Fibroblast of skin of left quadriceps (primary cell): Measurements from ENCODE around the gene FCER1G.
A peak's percentile ranks its signal among the peaks of the same experiment; 100 is the strongest.

ENCODE experiments used
- DNase-seq, 2 experiments: peaks; one replicate each; pipeline ENCODE4 v3.0.0-alpha.2; 2013; ENCODE audit warnings: low read depth in 2 of 2

Gene FCER1G

DNA sequence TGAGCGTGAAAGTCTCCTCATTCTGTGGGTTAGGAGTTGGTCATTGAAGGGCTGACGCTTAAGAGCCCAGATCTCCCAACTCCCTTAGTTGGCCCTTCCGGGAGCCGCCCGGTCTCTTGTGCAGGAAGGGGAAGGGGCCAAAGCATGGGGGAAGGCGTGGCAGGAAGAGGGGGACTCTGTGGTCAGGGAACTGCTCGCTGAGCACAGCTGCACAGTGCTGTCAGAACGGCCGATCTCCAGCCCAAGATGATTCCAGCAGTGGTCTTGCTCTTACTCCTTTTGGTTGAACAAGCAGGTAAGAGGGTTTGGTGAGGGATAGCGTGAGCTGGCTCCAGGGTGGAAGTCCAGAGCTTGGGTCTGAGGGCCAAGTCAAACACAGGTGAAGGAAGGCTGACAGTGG is at the start of gene FCER1G:
TSS of gene FCER1G (plus strand) at position 220 of the 400 bp plus-strand sequence. CDS start at position 247, 27 bp downstream.
- no peak for DNase-seq

DNA sequence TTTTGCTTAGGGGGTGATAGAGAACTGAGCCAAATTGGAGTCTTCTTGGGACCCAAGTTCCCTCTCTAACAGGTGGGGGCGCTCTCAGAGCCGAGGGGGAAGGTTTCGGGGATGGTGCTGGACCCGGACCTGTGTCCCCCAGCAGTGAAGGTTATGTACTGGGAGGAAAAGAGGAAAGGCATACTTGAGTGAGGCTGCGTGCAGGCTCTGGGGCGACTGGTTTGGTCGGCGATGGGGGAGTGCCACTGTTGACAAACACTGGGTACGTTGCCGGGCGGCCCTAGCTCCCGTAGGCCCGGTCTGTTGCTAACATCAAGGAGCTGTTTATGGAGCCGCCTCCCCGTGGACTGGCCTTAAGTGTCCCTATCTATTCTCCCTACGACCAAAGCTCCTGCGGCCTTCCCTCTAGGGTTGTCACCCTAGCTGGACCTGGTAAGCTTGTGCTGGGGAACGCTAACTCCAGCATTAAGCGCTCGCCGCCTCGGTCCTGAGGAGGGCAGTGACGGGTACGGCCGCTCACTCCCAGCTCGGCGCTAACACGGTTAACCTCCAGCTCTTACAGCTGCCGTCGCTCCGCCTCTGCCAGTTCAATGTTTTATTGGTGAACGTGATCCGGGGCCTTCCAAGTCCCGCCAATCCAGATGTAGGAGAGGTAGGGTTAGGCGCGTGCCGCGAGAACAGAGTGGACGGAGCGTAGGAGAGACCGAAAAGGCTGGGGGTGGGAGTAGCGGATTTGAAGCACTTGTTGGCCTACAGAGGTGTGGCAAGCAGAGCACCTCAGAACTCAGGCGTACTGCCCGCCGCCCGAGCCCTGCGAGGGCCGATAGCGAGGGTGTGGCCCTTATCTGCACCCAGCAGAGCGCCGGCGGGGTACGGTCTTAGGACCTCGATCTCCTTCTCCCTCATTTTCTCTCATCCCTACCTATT is 49.1 kb upstream of the FCER1G start, which contains the start of gene PPOX:
TSS of gene PPOX (plus strand) at position 685 of the 927 bp plus-strand sequence. CDS start 422 bp downstream, outside the sequence.
- peak; percentile 91 to 93 for DNase-seq

DNA sequence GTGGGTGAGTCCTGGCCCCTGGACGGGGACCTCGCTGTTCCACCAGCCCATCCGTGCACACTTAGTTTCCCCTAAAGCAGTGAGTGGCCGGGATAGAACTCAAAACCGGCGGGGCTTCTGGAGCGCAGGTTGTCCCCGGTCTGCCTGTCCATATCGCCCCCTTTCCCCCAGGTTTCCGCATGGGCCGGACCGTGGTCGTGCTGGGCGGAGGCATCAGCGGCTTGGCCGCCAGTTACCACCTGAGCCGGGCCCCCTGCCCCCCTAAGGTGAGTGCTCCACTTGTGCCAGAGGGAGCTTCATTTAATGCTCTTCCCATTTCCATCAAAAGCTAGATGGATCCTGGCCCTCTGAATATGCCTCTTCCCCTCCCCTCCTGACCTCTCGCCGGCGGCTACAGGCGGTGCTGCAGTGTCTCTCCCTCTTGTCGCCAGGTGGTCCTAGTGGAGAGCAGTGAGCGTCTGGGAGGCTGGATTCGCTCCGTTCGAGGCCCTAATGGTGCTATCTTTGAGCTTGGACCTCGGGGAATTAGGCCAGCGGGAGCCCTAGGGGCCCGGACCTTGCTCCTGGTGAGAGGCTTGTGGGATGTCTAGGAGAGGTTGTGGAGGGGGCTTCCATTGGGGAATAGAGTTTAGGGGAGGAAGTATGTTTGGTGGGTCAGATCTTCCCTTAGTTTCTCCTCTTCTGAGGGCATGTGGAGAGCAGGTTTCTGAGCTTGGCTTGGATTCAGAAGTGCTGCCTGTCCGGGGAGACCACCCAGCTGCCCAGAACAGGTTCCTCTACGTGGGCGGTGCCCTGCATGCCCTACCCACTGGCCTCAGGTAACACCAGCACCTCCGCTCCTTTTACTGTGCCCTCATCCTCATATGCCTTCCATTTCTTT is 48.2 kb upstream of the FCER1G start:
- no peak for DNase-seq

DNA sequence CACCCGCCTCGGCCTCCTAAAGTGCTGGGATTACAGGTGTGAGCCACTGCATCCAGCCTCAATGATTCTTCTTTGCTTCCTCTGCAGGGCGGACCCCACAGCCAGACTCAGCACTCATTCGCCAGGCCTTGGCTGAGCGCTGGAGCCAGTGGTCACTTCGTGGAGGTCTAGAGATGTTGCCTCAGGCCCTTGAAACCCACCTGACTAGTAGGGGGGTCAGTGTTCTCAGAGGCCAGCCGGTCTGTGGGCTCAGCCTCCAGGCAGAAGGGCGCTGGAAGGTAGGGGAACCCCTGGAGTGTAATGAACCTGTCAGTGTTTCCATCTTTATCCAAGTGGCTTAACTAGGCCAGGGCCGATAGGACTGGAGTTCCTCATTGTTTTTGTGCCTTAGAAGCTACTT is 46.2 kb upstream of the FCER1G start:
- DNase-seq, result no peak

DNA sequence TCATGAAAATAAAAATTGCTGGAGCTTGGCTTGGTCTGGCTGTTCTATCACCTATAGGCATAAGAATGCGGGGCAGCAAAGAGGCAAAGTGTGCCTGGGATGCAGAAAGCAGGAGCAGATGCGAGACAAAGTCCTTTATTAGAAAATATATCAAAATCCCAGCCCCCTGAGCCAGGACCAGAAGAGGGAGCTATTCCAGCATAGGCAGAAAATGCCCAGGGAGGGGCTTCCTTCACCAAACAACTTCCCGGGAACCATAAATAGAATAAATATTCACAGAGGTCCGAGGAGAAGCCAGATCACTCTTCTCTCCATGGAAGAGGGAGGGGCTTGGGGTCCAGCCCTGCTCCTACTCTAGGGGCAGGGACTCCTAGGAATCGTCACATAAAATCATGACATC is 43.9 kb upstream of the FCER1G start:
- no peak for DNase-seq

DNA sequence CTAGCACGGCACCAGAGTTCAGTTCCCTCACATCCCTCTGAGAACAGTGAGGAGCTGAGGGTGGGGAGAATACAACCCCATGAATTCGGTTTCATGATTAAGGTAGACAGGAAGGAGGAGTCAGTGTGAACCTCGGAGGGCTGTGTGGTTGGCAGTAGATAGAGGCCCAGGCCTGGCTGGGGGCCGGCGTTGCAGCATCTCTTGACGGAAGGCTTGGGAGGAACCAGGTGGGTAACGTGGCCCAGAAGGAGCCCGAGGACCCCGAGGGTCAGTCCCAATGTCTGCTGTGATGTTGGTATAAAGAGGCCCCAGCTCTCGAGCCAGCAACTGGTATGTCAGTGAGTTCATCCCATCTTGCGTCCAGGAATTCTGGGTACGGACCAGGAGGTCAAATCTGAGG is 43.4 kb upstream of the FCER1G start:
- no peak for DNase-seq

DNA sequence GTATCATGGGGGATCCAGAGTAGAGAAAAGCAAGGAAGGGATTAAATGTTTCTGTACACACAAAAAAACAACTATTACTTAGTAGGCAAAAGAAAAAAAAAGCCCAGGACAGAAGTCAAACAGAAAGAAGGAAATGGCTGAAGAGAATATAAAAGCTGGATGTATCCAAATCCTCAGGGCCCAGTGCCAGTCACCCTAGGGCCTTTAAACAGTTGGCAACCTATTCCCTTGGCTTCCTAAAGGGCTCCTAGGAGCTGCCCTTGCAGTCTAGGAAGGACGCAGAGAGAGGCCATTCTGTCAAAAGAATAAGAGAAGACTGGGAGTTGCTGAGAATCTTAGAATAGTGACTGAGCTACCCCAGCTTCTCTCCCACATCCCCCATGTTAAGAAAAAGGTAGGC is 42.7 kb upstream of the FCER1G start:
- DNase-seq, result no peak

DNA sequence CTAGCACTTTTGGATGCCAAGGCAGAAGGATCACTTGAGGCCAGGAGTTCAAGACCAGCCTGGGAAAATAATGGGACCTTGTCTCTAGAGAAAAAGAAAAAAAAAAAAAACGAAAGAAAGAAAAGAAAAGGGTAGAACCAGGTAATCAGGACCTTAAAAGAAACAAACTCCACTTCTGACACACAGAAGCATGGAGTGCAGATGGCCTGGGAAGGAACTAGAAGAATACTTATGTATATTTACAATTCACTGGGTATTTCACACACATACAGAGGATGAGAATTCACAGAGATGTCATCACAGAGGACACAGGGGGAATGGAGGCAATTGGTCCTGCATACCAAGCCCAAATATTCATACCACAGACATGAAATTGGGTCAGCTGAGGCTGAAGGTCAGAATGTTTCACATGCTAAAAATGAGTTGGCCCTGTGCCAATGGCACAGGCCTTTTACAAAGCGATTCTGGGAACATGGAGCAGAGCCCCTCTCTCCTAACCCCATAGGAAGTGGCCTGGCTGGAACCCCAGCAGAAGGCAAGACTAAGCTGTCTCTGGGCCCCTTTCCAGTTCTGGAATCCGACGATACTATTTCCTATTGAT is 42.2 kb upstream of the FCER1G start:
- peak; percentile 90 to 91 for DNase-seq

DNA sequence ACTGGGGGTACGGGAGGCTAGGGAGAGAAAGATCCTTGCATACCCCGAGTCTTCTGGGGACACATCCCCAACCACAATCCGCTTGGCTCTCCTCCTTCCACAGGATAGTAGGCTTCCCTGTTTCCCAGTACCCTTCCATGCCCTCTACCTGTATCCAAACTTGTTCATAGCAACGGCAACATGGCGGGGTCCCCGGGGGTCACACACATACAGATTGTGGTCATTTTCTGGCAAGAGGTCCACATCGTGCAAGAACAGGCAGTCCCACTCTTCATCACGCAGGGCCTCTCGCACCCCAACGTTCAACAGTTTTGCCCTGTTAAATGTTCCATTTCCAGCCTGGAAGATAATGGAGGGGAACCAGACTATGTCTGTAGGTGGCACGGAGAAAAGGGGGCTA is 41.4 kb upstream of the FCER1G start:
- DNase-seq, result no peak

DNA sequence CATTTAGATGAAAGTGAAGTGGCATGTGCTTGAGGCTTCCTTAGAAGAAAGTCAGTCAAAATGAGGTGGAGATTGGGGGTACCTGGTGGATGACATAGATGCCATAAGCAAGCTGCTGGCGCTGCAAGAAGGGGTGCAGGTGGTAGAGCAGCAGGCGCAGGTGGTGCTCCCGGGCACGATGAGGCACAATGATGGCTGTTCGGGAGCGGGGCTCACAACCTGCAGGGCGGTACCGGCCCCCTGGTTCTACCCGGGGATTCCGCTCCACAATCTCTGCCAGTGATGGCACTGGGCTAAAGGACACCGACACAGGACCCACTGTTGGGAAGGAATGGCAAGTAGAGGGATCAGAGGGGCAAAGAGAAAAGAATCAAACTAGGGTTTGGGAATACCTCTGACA is 40.2 kb upstream of the FCER1G start:
- DNase-seq, result no peak

DNA sequence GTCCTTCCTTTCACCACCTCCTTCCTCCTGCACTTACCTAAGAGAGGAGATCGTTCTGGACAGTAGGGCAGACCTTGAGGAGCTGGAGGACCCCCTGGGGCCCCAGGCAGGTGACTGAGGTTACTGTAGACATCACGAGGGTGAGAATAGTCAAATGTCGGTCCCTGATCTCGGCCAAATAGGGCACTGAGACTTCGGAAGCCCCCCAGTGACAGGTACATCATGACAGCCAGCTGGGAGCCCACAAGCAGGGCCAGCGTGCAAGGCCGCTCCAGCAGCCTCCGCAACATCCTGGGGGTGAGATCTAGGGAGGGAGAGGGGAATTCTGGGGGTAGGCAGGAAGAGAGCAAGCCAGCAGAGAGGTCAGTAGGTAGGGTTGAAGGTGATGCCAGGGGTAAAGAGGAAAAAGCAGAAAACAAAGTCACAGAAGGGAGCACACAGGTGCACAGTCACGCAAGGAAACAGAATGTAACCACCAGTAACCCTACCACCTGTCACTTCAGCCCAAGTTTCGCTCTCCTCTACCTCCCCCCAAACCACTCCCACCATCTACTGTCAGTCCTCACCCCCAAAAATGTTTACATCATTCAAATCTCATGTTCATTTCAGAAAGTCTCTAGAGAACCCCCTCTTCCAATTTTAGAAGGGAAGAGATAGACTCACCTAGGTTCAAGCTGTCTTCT is 39.2 kb upstream of the FCER1G start:
- DNase-seq, result no peak

DNA sequence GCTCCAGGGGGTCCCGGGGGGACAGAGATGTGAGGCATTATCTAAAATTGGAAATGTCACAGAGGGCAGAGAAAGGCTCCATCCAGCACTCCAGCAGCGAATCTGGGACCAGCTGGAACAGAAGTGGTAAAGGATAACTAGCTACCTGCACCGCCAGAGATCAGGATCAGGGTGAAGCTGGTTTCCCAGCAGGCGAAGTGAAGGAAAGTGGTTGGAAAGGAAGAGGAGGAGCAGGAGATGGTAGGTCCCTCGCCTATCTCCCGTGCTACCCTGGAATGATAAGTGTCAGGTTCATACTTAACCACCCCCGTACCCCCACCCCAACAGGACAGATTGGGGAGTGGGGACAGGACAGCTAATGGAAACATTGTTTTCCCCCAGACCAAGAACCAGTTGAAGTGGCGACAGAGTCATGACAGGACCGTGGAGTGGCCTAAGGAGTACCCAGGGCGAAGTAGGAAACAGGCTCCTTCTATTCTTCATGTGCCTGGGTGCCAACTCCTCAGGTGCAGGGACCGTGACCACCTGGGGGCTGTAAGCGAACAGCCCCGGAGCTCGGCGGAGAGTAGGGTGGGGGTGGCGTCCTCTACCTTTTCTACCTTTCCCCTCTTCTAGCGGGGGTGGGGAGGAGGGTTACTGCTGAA is 38.5 kb upstream of the FCER1G start:
- DNase-seq, result no peak

DNA sequence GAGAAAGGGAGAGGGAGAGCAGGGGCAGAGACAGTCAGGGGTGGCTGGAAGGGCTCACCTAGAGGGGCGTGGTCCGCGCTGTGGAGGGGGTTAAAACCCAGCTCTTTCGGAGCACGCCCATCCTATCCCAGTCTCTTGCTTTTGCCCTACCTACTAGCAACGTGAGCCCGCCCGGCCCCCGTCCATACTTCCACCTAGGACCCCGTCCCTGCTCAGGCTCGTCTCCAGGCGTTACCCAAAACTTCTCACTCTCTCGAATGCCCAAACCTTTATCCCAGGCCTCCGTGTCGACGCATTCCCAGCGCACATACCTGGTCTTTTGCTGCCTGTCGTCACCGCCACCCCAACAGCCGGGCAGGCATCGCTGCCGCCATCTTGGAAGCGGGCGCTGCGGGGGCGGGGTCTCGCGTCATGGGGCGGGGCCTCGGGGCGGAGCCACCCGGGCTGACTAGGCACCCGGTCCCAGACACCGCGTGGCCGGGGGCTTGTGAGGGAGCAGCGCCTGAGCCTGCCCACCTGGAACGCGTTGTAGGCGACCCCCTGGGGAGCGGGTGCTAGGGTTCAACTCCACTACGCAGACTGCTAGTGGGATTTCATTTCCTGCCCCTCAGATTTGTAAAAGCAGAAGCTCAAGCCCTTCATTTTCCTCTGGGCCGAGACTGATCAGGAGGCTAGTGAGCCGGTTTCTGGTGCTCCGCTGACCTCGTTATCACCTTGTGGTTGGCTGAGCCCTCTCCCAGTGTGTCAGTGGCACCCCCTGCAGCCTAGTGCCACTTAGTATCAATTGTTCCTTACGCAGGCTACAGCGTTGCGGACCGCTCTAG is 37.8 kb upstream of the FCER1G start, which contains the start of gene B4GALT3:
TSS of gene B4GALT3 (minus strand) at position 396 of the 824 bp plus-strand sequence. CDS start 1,447 bp downstream, outside the sequence.
- no peak for DNase-seq

DNA sequence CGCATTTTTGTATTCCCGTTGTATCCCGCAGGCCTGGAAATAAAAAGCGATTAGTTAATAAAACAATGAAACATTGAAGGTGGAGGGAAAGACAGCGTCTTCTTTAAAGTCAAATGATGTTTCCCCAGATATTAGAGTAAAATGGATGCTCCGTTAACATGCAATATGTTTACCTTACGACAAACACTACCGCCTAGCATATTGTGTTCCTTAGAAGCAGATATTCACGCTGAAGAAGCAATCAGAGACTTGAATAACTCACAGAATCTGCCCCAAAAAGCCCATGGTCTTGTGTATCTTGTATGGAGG is 37.2 kb upstream of the FCER1G start:
- DNase-seq, result no peak

DNA sequence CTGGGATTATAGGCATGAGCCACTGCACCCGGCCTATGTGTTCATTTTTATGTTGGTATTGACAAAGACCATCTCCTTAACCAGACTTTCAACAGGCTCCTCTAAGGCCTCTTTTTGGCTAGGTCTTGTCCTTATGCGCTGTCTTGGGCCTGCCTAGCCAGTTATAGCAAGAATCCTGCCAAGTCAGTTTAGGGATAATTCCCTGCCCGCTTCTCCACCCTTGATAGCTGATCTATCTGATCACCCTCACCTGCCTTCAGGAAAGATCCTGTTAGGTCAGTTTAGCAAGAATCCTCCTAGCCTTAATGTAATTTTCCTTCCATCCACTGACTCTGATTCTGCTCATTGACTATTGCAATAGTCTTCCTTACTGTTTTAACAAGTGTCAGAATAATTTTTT is 35.4 kb upstream of the FCER1G start:
- no peak for DNase-seq

DNA sequence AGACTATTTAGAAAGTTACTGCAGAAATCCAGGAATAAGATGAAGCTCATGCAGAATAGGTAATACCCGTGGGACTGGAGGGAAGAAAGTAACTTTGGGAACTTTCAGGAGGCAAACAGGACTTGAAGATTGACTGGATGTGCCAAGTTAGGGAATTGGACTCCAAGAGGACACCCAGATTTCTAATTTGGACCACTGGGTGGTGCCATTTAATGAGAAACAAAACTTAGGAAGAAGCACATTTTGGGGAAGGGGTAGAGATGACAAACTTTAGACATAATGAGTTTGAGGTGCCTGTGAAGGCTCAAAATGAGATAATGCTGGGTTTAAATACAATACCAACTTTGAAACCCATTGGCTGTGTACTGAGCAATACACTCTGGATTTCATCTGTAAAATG is 34.5 kb upstream of the FCER1G start:
- DNase-seq, result no peak

DNA sequence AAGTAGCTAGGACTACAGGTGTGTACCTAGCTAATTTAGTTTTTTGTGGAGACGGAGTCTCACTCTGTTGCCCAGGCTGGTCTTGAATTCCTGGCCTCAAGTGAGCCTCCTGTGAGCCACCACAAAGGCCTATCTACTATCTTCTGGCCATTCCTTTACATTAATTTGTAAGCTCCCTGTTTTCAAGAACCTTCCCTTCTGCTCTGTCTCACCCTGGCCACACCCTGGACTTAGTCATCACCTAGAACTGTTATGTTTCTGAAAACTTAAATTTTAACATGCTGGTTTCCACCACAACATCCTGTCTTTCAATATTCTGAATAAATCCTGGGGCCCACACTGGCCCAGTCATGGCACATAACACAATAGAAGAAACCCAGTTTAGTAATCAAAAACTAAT is 32.9 kb upstream of the FCER1G start:
- DNase-seq, result no peak

DNA sequence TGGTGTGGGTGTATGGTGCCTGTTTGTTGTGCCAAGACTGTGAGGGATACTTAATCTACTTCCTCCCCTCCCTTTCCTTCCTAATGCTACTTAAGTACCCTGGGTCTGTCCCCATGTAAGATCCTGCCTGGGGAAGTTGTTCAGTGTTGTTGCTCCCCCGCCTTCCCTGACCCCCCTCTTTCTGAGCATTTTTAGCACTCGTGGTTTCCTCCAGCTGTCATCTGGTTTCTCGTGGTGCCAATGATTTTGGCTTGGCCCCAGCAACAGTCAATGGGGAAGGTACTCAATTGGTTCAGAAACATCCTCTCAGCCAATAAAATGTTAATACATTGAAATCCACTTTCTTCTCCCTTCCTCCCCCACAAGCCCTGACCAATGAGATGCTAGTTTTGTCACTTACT is 29.8 kb upstream of the FCER1G start:
- DNase-seq, result peak; percentile 51 to 58

DNA sequence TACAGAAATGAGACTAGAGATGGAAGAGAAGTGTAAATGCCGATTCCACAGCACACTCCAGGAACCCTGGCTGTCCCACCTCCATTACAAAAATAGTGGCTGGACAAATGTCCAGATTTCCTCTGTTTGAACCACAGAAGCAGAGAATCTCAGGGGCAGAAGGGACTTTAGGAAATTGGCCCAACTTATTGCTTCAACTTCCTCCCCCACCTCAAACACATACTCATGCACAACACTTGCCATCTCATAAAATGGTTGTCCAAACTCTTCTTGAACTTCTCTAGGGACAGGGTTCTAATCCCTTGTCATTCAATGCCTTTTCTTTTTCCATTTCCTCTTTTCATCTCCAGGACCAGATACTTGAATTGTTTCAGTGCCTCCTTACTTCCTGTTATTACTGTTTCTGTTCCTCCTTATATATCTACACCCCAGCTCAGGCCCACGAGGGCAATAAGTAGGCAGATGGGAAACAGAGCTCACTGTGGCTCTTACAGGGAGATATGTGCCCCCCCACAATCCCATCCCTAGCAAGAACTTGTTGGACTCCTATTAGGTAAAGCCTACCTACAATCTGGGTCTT is 29.3 kb upstream of the FCER1G start:
- no peak for DNase-seq

DNA sequence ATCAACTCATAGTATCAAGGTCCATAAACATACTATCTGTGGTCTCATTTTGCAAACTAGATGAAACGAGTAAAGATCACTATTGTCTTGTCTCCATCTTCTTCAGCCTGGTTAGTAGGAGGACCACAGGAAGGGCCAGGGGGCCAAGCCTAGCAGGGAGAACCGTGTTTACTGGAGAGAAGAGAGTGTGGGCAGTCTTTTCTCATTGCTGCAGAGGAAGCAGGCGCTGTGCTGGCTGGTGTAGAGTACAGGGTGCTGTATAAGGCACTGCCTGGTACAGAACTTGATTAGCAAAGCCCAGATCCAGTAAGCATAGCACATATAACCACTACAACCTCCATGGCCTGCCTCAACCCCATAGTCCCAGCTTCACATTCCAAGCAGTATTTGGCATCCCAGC is 27.8 kb upstream of the FCER1G start:
- no peak for DNase-seq
